Measurements from ENCODE around the gene INTS1.

- TF ChIP-seq GATA3 (IDR thresholded peaks at IDR 0.05; ENCODE audit: low read depth, low read length): no peak
- TF ChIP-seq GATA2 (IDR thresholded peaks at IDR 0.05; ENCODE audit: low read depth, low read length): no peak
Measured at GRCh38 chr7:1514995-1515401, 10.8 kb upstream of the INTS1 start.
